GM19239 (cell line): ENCODE data around the gene EIPR1.
A peak's percentile ranks its signal among the peaks of the same experiment; 100 is the strongest.

Experiments used
- DNase-seq: peaks from one replicate; pipeline ENCODE4 v3.0.0; 2011; ENCODE audit warnings: low spot score; ENCODE audit not compliant: insufficient read length
- FAIRE-seq: peaks from 2 replicates; lab custom pipeline; 2011; peaks lifted over from hg19 to GRCh38; lab: Jason Lieb, UNC

EIPR1 gene

GRCh38 chr2:3377612-3378432, at the start of gene EIPR1:
Gene EIPR1 (minus strand): TSS chr2:3377818. CDS start chr2:3377689, 129 bp downstream.
- FAIRE-seq (peak; percentile 90), DNase-seq (peak; percentile 88)

- no peak for DNase-seq
- no peak for FAIRE-seq
Measured at GRCh38 chr2:3427272-3427671, 49.7 kb upstream of the EIPR1 start.

GRCh38 chr2:3426615-3427014, 49.0 kb upstream of the EIPR1 start:
- FAIRE-seq, result no peak
- no peak for DNase-seq

DNA sequence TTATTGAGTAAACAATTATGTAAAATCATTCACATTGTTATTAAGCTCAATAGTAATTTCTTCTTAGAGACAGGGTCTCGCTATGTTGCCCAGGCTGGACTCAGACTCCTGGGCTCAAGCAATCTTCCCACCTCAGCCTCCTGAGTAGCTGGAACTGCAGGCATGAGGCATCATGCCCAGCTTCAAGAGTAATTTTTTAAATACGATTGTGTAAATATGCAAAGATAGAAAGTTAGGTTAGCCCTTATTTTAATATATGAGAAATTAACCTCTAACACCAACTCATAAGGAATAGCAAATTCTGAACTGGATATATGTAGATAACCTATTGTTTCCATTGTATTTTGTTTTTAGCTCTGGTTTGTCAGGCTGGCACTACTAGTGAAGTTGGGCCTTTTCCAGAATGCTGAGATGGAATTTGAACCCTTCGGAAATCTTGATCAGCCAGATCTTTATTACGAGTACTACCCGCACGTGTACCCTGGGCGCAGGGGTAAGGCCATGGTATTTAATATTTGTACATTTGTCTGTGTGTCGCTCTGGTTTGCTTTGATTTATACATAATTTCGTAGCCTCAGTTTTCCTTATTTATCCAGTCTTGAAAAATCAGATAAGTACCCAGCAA, 46.7 kb upstream of the EIPR1 start:
- DNase-seq (no peak), FAIRE-seq (no peak)

DNA sequence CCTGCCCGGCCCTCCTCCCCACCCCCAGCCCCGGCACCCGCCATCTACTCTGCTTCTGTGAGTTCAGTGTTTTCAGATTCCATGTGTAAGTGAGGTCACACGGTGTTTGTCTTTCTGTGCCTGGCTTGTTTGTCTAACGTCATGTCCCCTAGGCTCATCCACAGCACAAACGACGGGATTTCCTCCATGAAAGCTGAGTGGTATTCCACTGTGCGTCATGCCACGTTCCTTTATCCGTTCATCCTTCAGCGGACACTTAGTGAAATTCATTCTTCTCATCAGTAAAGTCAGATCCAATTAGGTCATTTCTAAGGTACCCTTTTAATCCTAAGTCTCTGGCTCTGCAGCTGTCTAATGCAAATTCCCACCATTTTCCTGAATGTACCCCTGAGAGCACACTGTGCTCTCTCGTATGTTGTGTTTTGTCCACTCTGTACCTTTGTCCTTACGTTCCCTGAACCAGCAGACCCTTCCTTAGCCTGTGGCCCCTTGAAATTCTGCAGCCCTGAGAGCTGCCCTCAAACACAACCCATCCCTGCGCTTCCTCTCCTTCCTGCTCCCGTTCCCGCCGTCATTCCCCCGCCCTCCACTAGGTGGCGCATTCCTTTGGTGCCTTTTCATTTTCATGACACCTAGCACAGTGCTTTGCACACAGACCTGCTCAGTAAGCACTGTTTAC, 46.0 kb upstream of the EIPR1 start:
- DNase-seq, result peak; percentile 66
- peak; percentile 63 for FAIRE-seq

DNA sequence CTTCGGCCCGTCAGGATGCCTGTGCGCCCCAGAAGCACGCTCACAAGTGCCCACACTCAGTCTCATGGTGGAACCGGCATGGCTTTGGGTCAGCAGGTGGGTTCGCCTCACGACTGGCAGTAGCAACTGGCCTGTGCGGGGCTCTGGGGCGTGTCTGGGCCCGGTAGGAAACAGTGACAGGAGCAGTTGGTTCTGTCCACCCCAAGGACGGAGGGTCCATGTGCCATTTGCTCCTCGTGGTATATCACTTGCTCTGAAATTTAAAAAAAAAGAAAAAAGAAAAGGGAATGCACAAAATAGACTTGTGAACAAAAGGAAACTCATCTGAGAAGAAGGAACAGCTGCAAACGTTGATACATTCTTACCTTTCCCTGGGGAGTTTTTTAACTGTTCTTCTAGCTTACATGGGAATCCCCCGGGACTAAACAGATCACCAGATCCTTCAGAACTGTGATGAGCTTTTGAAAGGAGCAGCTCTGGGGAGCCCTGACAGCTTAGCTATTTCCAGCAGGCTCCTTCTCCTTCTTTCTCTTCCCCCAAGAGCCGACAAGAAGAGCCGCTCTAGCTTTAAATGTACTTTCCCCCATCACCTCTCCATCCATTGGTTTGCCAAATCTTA, 44.7 kb upstream of the EIPR1 start:
- no peak for FAIRE-seq
- no peak for DNase-seq

DNA sequence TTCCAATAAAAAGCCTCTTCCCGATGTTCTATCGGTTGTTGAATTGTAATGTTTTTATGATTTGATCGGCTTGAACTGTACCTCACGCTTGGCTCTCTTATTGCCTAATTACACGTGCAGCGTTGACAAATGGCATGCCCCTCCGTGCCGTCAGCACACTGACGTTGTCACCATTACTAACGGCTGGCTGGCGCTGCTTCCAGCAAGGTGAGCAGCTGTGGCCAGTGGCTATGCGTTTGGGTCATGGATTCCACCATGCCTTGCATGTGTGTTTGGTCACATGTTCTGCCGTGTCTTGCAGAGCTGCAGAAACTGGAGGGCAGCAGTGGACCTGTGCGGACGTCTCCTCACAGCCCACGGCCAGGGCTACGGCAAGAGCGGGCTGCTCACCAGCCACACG, 44.0 kb upstream of the EIPR1 start:
- FAIRE-seq (no peak), DNase-seq (no peak)

- DNase-seq (no peak), FAIRE-seq (no peak)
Measured at GRCh38 chr2:3420769-3421397, 43.3 kb upstream of the EIPR1 start.

- DNase-seq, result no peak
- FAIRE-seq, result no peak
Measured at GRCh38 chr2:3420076-3420768, 42.6 kb upstream of the EIPR1 start.

- DNase-seq (no peak), FAIRE-seq (no peak)
Measured at GRCh38 chr2:3418766-3419404, 41.3 kb upstream of the EIPR1 start.

DNA sequence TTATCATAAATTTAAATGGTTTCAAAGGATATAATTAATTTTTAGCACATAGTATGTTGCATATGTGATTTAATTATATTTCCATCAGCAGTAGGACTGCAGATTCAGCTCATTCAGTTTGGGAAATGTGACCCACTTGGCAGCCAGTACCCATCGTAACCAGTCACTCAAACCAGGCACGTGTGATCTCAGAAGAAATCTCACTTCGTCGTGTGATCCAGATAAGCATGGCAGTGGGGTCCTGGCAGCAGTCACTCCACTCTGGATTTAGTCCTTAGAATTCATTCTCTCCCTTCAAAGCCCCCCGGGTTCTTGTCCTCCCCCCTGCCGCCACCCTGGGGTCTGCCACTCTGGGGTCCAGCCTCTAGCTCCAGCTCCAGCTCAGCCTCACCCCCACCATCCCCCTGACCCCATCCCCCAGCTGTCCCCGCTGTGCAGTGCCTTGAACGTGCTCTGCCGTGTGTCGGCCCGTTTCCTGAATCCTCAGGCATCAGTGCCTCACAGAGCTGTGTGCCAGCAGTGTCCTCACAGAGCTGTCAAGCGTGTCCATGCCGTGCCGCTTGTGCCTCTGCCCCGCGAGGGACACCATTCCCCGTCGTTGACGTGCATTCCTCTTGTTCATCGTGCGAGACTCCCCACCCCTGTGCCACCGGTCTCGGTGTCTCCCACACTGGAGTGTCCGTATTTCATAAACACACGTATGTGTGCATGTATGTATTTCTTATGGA, 36.7 kb upstream of the EIPR1 start:
- no peak for FAIRE-seq

DNA sequence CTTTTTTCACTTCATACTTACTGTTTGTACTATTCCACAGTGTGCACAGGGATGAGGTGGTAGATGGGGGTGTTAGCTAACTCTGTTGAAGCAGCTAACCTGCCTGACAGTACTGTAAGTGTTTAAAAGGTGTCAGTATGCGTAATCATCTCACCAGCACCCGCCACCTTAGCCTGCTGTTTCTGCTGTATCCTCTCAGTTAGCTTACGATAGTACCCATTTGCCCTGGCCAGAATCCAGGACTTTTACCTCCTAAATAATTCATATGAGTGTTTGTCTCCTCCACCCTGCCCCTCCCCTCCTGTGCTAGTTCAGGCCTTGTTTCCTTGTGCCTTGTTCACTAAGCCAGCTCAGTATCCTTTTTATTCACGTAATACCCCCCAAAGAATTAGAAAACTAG, 36.1 kb upstream of the EIPR1 start:
- no peak for DNase-seq
- FAIRE-seq, result no peak

More for the DNA sequence above, 36.7 kb upstream of the EIPR1 start:
- DNase-seq, result no peak

DNA sequence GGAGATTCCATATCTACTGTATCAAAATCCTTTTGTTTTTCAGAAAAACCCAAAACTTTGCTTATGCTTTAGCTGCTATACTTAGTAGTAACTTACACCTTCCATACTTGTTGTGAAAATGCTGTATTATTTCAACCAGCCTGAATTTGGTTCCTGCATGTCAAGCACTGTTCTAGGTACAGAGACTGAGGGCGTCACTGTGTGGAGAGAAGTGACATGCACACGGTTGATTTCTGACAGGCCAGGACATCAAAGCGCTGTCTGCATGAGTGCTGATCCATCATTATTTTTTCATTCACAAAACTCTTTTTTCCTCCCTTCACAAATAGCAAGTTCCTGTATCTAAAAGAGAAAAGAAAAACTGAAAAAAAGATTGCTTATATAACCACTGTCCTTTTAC, 33.5 kb upstream of the EIPR1 start:
- FAIRE-seq (no peak), DNase-seq (no peak)

GRCh38 chr2:3409627-3410170, 32.1 kb upstream of the EIPR1 start:
- no peak for FAIRE-seq

GRCh38 chr2:3408781-3409180, 31.2 kb upstream of the EIPR1 start:
- DNase-seq (no peak), FAIRE-seq (no peak)

More at GRCh38 chr2:3409627-3410170, 32.1 kb upstream of the EIPR1 start:
- DNase-seq, result no peak

GRCh38 chr2:3406501-3406900, 28.9 kb upstream of the EIPR1 start:
- FAIRE-seq (no peak), DNase-seq (no peak)

DNA sequence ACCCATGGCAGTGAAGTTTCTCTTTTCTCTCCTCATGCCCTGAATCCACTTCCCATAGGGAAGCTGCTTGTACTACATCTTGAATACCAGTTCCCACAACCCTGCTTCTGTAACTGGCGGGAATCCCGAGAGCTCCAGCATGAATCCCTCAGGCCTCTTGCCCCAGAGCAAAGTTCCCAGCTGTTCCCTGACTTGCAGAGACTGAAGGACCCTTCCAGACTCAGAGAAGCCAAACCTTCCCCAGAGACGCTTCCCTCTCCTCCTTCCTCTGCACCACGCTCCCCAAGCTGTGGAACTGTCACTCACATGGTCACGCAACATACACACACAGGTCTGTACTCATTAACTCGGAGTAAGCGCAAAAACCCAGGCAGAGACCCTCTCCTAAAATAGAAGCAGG, 28.3 kb upstream of the EIPR1 start:
- FAIRE-seq (no peak), DNase-seq (no peak)

DNA sequence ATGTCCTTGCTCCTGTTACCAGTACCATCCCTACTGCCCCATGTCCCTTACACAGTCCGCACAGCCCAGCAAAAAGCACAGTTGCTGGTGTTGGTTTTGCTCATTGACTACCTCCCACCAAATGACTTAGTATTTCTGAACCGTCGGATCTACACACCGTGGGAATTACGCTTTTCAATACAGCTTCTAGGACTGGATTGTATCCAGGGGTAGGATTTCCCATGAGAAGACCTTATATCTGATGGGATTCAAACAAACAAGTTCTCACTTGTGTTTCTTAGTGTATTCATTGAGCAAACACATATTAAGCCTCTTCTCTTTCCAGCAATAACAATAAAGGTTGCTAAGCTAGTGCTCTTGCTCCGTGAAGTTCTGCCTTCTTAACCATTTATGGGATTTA, 27.7 kb upstream of the EIPR1 start:
- no peak for FAIRE-seq
- DNase-seq, result no peak
